GM21737 (cell line): ENCODE measurements around the gene SLC38A10.
"Not testable (repeated sequence)": the region's sequence is repeated elsewhere in the genome, so short reads cannot be mapped to it uniquely, and the experiment has no call there.

Source experiments
- ATAC-seq: cut with Tn5 transposase; IDR thresholded peaks from one replicate; pipeline ENCODE4 v1.9.1; 2021; ENCODE audit warnings: mild to moderate bottlenecking, moderate library complexity; ENCODE audit not compliant: unreplicated experiment

The SLC38A10 gene

GRCh38 chr17:81313776-81314397, 18.8 kb upstream of the SLC38A10 start:
- ATAC-seq, result no peak

- no peak for ATAC-seq
These were observed 17.7 kb upstream of the SLC38A10 start for GRCh38 chr17:81312624-81313325.

- ATAC-seq, result no peak
These were observed 16.8 kb upstream of the SLC38A10 start for GRCh38 chr17:81311946-81312345.

GRCh38 chr17:81310949-81311550, 15.9 kb upstream of the SLC38A10 start:
- no peak for ATAC-seq

GRCh38 chr17:81309859-81310839, 15.0 kb upstream of the SLC38A10 start:
- ATAC-seq, result no peak

- ATAC-seq, result no peak
These were observed 14.2 kb upstream of the SLC38A10 start for GRCh38 chr17:81309140-81309858.

GRCh38 chr17:81308784-81309139, 13.7 kb upstream of the SLC38A10 start:
- ATAC-seq, result not testable (repeated sequence)

- ATAC-seq, result no peak
These were observed 12.8 kb upstream of the SLC38A10 start for GRCh38 chr17:81307636-81308560.

GRCh38 chr17:81306898-81307510, 11.9 kb upstream of the SLC38A10 start:
- ATAC-seq, result no peak

GRCh38 chr17:81306491-81306890, 11.4 kb upstream of the SLC38A10 start:
- ATAC-seq, result no peak

- ATAC-seq, result no peak
These were observed 10.0 kb upstream of the SLC38A10 start for GRCh38 chr17:81305051-81305630.

- ATAC-seq, result no peak
These were observed 9.3 kb upstream of the SLC38A10 start for GRCh38 chr17:81304196-81305015.

GRCh38 chr17:81303385-81303784, 8.3 kb upstream of the SLC38A10 start:
- ATAC-seq, result no peak

- ATAC-seq, result no peak
These were observed 7.8 kb upstream of the SLC38A10 start for GRCh38 chr17:81302861-81303333.

GRCh38 chr17:81302324-81302723, 7.2 kb upstream of the SLC38A10 start:
- no peak for ATAC-seq

- no peak for ATAC-seq
These were observed 6.4 kb upstream of the SLC38A10 start for GRCh38 chr17:81301195-81302144.
